IPS-20b (cell line): ENCODE results near the gene UNC5C.

Experiments
- H3K27ac ChIP-seq: one replicate; pipeline ENCODE4 v1.5.1; 2013; ENCODE audit warnings: low read length
- H3K27me3 ChIP-seq: 2 replicates; pipeline ENCODE4 v1.6.1; 2013; ENCODE audit warnings: mild to moderate bottlenecking, low read length, inconsistent platforms; ENCODE audit not compliant: insufficient read depth
- H3K36me3 ChIP-seq: 2 replicates; pipeline ENCODE4 v1.6.1; 2013; ENCODE audit warnings: low read depth, mild to moderate bottlenecking, inconsistent platforms, low read length, moderate library complexity; ENCODE audit not compliant: insufficient read depth
- H3K4me1 ChIP-seq: 2 replicates; pipeline ENCODE4 v1.6.1; 2013; ENCODE audit warnings: mild to moderate bottlenecking, control low read depth, inconsistent platforms, low read length, moderate library complexity; ENCODE audit not compliant: insufficient read depth
- H3K4me3 ChIP-seq: 2 replicates; pipeline ENCODE4 v1.5.1; 2013; ENCODE audit warnings: mild to moderate bottlenecking, low read length, inconsistent platforms
- H3K9ac ChIP-seq: 2 replicates; pipeline ENCODE4 v1.6.1; 2013; ENCODE audit warnings: low read depth, mild to moderate bottlenecking, inconsistent platforms, low read length, moderate library complexity
- H3K9me3 ChIP-seq: 2 replicates; pipeline ENCODE4 v1.6.1; 2013; ENCODE audit warnings: mild to moderate bottlenecking, low read depth, low read length, inconsistent platforms; ENCODE audit not compliant: insufficient read depth

Gene UNC5C

DNA sequence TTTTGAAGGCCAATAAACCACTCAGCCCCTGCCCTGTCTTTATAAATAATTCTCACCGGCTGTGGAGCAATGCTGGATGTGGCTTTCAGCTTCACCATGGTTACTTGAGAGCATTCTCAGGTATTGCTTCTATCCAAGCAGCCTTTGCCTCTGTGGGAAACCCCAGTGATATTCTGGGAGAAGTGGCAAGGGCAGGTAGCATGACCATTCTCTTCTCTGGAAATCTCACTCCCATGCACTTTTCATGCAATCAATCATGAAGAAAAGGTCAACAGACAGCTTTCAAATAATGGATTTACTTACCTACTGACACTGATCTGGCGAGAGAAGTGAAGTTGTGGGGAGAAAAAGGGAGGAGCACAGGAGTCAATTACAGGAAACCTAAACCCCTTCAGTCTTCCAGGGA is 49.5 kb downstream of the UNC5C start:
- Histone ChIP-seq H3K27ac (no peak overlapping the region), H3K4me1 (no peaks in the 10 kb centered on the region), H3K9ac (no peak overlapping the region), H3K36me3 (no peaks in the 10 kb centered on the region), H3K27me3 (no peaks in the 10 kb centered on the region), H3K4me3 (no peak overlapping the region), H3K9me3 (no peaks in the 10 kb centered on the region)

DNA sequence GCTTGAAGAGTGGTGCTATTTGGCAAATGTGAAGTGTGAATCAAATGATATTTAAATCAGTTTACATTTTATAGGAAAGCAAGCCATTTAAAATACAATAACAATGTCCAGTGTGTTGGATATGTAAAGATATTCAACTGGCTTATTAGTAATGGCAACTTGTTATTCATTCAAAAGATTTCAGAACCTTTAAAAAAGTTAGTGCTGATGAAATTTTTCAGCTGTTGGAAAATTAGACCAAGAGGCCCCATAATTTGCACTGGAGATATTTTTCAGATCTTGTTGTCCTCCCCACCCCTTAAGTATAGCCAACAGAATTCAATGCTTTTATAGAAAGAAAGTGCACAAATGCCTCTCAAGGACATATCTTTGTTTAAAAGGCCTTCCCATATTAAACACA is 54.6 kb downstream of the UNC5C start:
- no peak overlapping the region for H3K27ac ChIP-seq
- no peaks in the 10 kb centered on the region for H3K36me3 ChIP-seq
- H3K27me3 ChIP-seq: no peaks in the 10 kb centered on the region
- H3K9ac ChIP-seq: no peak overlapping the region
- no peaks in the 10 kb centered on the region for H3K9me3 ChIP-seq
- H3K4me3 ChIP-seq: no peak overlapping the region
- no peaks in the 10 kb centered on the region for H3K4me1 ChIP-seq

DNA sequence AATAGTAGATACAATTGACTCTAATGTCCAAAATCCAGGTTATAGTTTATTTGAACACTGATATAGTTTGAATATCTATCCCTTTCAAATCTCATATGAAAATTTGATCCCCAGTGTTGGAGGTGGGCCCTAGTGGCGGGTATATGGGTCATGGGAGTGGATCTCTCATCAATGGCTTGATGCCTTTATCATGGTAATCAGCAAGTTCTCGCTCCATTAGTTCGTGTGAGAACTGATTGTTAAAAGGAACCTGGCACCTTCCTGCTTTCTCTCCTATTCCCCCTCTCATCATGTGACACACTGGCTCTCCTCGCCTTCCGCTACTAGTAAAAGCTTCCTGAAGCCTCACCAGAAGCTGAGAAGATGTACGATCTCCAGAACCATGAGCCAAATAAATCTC is 70.1 kb downstream of the UNC5C start:
- no peaks in the 10 kb centered on the region for H3K27me3 ChIP-seq
- H3K9ac ChIP-seq: no peak overlapping the region
- no peaks in the 10 kb centered on the region for H3K36me3 ChIP-seq
- no peaks in the 10 kb centered on the region for H3K9me3 ChIP-seq
- H3K4me1 ChIP-seq: no peaks in the 10 kb centered on the region
- H3K27ac ChIP-seq: no peak overlapping the region
- no peak overlapping the region for H3K4me3 ChIP-seq

DNA sequence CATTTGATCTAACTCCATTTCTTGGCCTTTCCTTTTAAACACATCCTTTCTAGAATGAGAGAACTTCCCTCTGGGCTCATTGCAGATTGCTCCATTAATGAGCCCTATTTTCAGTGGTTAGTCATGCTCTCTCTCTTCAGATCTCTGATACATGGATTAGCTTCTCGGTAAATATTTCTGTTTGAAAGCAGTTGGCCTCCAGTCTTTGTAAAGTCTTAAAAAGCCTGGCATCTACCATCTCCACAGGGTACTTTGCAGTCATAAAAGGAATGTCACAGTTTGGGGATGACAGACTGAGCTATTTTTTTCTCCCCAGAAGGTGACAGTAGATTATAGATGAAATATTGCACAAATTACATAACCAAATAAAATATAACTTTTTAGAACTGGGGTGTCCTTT is 72.7 kb downstream of the UNC5C start:
- Histone ChIP-seq H3K4me1 (no peaks in the 10 kb centered on the region), H3K9ac (no peak overlapping the region), H3K9me3 (no peaks in the 10 kb centered on the region), H3K27me3 (no peaks in the 10 kb centered on the region), H3K4me3 (no peak overlapping the region), H3K36me3 (no peaks in the 10 kb centered on the region), H3K27ac (no peak overlapping the region)

DNA sequence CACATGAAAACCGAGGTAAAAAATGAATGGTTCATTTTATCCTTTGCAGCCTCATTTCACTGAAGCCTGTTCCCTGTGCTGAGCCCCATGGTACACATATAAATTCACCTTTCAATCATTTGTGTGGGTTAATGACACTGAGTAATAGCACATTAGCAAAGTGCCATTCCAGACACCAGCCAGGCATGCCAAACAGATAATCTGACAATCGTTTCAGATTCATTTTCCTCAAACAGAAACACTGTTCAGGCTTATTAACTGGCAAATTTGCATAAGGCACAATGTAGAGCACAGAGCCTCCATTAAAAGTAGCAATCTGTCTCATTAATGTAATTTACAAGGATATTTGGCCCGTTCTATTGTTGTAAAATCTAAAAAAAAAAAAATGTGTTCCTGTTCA is 76.2 kb downstream of the UNC5C start:
- Histone ChIP-seq H3K9me3 (no peaks in the 10 kb centered on the region), H3K27me3 (no peaks in the 10 kb centered on the region), H3K4me1 (no peaks in the 10 kb centered on the region), H3K9ac (no peak overlapping the region), H3K36me3 (no peaks in the 10 kb centered on the region), H3K27ac (no peak overlapping the region), H3K4me3 (no peak overlapping the region)

DNA sequence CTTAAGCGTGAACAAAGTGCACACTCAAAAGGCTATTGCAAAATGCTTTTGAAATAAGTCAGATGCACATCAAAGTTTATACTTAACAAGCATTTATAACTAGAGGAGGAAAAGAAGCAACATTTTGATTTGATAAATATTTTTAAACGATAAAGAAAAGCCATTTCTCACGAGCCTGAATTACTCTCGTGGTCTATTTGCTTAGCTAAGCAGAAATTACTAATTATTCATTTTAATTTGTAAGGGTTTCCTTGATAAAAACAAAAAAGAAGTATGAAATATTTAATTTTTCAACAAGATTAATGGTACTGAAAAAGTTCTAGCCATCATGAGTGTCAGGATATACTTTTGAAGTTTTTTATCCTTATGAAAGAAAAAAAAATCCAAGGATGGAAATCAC is 78.2 kb downstream of the UNC5C start:
- no peaks in the 10 kb centered on the region for H3K4me1 ChIP-seq
- no peak overlapping the region for H3K27ac ChIP-seq
- no peak overlapping the region for H3K4me3 ChIP-seq
- no peaks in the 10 kb centered on the region for H3K9me3 ChIP-seq
- no peak overlapping the region for H3K9ac ChIP-seq
- H3K27me3 ChIP-seq: no peaks in the 10 kb centered on the region
- H3K36me3 ChIP-seq: no peaks in the 10 kb centered on the region

DNA sequence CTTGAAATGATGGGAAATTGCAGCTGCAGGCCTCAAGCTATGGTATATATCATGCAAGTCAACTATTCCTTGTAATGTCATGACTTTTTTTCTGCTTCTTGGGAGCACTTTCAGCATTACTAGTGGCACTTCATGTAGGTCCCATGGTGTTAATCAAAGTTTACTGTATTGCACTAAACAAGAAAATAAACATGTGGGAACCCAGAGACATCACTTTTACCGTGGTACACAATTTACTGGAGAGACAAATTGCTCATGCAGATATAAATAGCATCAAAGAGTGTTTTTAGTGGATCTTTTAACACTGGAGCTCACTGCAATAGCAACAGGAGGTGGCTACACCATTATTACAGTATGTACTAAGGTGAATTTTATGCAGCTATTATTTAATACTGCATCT is 79.2 kb downstream of the UNC5C start:
- Histone ChIP-seq H3K4me3 (no peak overlapping the region), H3K36me3 (no peaks in the 10 kb centered on the region)

DNA sequence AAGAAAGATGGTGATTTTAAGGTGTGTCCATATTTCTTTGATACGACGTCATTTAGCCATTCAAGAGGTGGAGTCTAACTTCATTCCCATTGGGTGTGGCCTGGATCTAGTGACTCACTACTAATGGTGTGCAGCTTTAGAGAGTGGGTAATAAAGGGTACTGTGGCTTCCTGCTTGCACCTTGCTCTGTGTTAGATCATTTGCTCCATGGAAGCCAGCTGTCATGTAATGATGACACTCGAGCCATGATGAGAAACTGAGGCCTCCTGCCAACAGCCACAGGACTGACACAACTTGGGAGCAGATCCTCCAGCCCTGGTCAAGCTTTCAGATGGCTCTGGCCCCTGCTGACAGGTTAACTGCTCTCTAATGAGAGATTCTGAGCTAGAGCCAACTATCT is 82.0 kb downstream of the UNC5C start:
- no peaks in the 10 kb centered on the region for H3K36me3 ChIP-seq
- no peak overlapping the region for H3K4me3 ChIP-seq
- no peaks in the 10 kb centered on the region for H3K9me3 ChIP-seq
- H3K27ac ChIP-seq: no peak overlapping the region
- H3K27me3 ChIP-seq: no peaks in the 10 kb centered on the region
- no peaks in the 10 kb centered on the region for H3K4me1 ChIP-seq
- no peak overlapping the region for H3K9ac ChIP-seq

More for the DNA sequence above, 79.2 kb downstream of the UNC5C start:
- H3K4me1 ChIP-seq: no peaks in the 10 kb centered on the region
- H3K9me3 ChIP-seq: no peaks in the 10 kb centered on the region
- no peaks in the 10 kb centered on the region for H3K27me3 ChIP-seq
- no peak overlapping the region for H3K9ac ChIP-seq
- H3K27ac ChIP-seq: no peak overlapping the region

DNA sequence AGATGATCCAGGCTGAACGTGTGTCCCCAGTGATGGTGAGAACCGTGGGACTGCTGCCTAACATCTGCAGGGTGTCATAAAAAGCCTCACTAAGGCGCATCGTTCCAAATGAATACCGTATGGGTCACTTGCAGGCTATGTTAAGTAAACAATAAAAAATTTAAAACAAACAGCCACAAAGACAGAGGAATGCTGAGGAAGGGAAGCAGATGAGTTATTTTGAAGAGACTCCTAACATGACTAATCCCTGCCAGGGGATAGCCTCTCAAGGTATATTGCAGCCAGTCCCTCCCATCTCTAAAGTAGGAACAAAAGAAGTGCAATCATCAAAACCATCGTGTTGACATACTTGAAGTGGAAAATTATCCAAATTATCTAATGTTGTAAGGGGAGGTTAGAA is 83.8 kb downstream of the UNC5C start:
- H3K27me3 ChIP-seq: no peaks in the 10 kb centered on the region
- no peak overlapping the region for H3K9ac ChIP-seq
- no peak overlapping the region for H3K4me3 ChIP-seq
- no peaks in the 10 kb centered on the region for H3K9me3 ChIP-seq
- H3K36me3 ChIP-seq: no peaks in the 10 kb centered on the region
- H3K27ac ChIP-seq: no peak overlapping the region
- no peaks in the 10 kb centered on the region for H3K4me1 ChIP-seq

DNA sequence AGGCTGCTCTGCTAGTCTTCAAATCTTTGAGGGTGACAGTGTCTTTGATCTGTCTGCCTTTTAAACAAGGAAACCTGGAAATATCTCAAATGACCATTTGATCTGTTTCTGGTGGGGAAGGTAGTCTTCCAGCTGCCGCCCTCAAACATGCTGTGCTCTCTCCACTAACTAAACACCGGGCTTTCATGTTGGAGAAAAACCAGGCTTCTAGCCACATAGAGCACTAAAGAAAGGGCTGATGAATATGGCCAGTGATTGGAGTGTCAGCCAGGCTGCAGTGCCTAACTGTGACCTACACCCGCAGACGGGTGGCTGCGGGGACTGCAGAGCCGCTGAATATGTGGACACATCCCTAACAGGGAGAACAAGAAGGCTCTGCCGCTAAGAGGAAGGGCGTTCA is 85.9 kb downstream of the UNC5C start:
- no peaks in the 10 kb centered on the region for H3K4me1 ChIP-seq
- no peak overlapping the region for H3K27ac ChIP-seq

DNA sequence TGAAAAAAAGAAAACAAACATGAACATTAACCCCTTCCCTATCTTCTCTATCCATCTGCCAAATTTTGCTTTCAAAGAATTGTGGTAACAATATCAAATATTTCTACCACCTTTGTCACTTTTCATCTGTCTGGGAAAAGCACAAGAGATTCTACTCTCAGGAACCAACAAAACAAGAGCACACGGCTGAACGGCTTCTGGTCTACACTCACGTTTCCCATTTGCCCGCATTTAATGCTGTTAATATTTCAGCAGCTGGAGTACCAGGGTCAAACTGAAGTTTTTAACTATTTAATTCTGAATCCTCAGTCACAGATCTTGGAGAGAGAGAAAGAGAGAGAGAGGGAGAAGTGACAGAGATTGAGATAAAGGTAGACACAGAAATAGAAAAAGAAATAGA is 91.4 kb downstream of the UNC5C start:
- Histone ChIP-seq H3K36me3 (no peaks in the 10 kb centered on the region), H3K27me3 (no peaks in the 10 kb centered on the region), H3K9me3 (no peaks in the 10 kb centered on the region), H3K9ac (no peak overlapping the region), H3K4me1 (no peaks in the 10 kb centered on the region), H3K27ac (no peak overlapping the region), H3K4me3 (no peak overlapping the region)

More for the DNA sequence above, 85.9 kb downstream of the UNC5C start:
- H3K27me3 ChIP-seq: no peaks in the 10 kb centered on the region
- H3K4me3 ChIP-seq: no peak overlapping the region
- no peaks in the 10 kb centered on the region for H3K9me3 ChIP-seq
- H3K9ac ChIP-seq: no peak overlapping the region
- no peaks in the 10 kb centered on the region for H3K36me3 ChIP-seq

DNA sequence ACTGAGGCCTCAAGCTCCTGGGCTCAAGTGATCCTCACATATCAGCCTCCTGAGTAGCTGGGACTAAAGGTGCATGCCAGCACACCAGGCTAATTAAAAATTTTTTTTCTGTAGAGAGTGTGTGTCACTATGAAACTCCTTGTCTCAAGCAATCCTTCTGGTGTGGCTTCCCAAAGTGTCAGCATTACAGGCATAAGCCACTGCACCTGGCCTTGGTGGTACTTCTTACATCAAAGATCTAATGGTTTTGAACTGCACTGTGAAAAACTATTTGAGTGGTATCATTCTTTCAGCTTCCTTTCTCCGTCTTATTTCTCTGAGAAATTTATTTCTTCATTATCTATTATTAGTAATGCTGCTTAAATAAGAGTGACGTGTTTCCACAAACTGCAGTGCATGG is 98.5 kb downstream of the UNC5C start:
- no peaks in the 10 kb centered on the region for H3K36me3 ChIP-seq
- H3K9me3 ChIP-seq: no peaks in the 10 kb centered on the region
- no peak overlapping the region for H3K27ac ChIP-seq
- H3K27me3 ChIP-seq: no peaks in the 10 kb centered on the region
- H3K9ac ChIP-seq: no peak overlapping the region
- no peaks in the 10 kb centered on the region for H3K4me1 ChIP-seq
- no peak overlapping the region for H3K4me3 ChIP-seq

DNA sequence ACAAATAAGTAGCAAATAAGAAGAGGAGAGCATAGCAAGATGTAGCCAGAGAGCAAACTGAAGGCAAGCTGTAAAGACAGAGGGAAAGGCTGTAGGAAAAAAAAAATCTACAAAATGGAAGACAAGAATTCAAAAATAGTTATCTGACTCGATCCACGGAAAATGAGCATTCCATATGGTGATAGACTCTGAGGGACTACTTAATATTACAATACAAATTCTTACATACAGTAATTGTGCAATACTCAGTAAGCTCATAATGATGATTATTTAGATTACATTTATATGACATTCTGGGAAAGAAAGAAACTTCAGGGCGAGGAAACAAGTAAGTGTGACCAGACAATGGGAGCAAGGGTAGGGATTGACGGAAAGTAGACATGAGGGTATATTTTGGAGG is 102.6 kb downstream of the UNC5C start:
- Histone ChIP-seq H3K4me3 (no peak overlapping the region), H3K27me3 (no peaks in the 10 kb centered on the region), H3K9ac (no peak overlapping the region), H3K27ac (no peak overlapping the region), H3K36me3 (no peaks in the 10 kb centered on the region), H3K4me1 (no peaks in the 10 kb centered on the region), H3K9me3 (no peaks in the 10 kb centered on the region)
